ENCODE measurements around the gene OSBPL10. TPM values are rescaled to one million over a fixed set of nuclear protein-coding genes. Genes with fewer than 3 reads are reported as not detected.
"Not testable (repeated sequence)": the region's sequence is repeated elsewhere in the genome, so short reads cannot be mapped to it uniquely, and the experiment has no call there.

OSBPL10 gene, protein sequence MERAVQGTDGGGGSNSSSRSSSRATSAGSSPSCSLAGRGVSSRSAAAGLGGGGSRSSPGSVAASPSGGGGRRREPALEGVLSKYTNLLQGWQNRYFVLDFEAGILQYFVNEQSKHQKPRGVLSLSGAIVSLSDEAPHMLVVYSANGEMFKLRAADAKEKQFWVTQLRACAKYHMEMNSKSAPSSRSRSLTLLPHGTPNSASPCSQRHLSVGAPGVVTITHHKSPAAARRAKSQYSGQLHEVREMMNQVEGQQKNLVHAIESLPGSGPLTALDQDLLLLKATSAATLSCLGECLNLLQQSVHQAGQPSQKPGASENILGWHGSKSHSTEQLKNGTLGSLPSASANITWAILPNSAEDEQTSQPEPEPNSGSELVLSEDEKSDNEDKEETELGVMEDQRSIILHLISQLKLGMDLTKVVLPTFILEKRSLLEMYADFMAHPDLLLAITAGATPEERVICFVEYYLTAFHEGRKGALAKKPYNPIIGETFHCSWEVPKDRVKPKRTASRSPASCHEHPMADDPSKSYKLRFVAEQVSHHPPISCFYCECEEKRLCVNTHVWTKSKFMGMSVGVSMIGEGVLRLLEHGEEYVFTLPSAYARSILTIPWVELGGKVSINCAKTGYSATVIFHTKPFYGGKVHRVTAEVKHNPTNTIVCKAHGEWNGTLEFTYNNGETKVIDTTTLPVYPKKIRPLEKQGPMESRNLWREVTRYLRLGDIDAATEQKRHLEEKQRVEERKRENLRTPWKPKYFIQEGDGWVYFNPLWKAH
- total RNA-seq: 10 to 100 TPM; 28.1 to 29.7 TPM
- long read RNA-seq, donor 1, full-length matches to known transcripts: 13 of 21 reads
- long read RNA-seq, donor 1, partial matches to known transcripts: 3 of 21 reads
- long read RNA-seq, donor 1, other reads (novel, unspliced or antisense): 5 of 21 reads
- long read RNA-seq, donor 2, partial matches to known transcripts: 3 of 7 reads
- long read RNA-seq, donor 2, other reads (novel, unspliced or antisense): 3 of 7 reads

DNA sequence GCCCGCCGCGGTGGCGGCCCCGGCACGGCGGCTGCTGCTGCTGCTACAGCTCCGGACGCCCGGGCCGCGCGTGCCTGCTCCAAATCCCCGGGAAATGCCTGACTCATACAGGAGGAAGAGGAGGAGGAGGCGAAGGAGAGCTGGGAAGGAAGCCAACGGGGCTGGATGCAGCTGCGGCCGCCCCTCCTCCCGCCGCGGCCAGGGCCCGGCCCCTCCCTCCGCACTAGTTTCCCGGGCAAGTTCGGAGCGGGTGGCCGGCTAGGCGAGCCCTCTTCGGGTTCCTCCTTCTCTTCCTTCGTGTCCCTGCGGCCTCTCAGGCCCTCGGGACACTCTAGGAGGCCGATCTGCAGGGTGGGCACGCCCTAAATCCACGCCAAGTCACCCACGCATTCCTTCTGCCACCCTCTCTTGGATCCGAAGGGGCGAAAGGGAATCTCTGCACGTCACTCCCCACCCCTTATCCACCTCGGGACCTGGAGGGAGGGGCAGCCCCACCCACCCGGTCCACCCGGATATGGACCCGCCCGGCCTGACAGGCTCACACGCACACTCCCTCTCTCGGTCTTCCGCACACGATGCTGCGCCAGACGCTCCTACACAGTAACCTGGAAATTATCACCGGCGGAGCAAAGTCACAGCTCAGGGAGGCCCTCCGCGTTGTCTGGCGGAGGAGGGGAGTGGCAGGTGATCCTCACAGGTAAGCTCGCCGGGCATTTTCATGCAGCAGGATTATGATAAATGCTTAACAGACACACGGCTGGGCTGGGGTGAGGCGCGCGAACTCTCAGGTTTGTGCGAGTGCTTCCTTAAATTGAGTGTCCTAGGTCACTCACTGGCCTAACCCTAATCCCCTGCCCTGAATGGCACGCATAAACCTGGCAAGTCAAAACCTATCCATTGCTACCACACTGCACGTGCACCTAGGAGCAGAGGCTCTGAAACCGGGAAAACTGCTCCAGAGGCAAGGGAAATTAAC lies at the start of gene OSBPL10, which contains the start of gene ZNF860:
OSBPL10 (minus strand) TSS at position 57 of the 976 bp plus-strand sequence. CDS start 83 bp downstream, outside the sequence.
ZNF860 (plus strand) TSS at position 545 of the 976 bp plus-strand sequence. CDS start 7,330 bp downstream, outside the sequence.
- peak; percentile 95 for DNase-seq (ENCODE audit: low spot score)
- intact Hi-C loops (cut with DNase I): no loop called here

DNA sequence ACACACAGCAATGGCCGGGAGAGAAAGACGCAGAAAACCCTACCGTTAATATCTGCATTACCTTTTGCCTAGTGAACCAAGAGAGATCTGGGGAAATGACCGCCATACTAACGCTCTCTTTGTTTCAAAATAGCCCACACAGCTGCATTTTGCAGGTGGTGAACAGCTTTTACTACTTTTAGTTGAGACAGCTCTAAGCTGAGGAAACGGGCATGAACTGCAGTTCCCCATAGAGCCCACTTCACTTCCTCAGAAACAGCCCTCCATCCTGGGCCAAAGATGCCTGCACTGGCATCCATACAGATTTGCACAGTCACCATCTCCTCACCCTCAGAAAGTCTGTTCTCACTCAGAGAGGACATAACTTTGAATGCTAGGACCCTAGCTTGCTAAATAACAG lies 45.5 kb upstream of the OSBPL10 start:
- intact Hi-C loops (cut with DNase I): no loop called here
- DNase-seq (ENCODE audit: low spot score): no peak

DNA sequence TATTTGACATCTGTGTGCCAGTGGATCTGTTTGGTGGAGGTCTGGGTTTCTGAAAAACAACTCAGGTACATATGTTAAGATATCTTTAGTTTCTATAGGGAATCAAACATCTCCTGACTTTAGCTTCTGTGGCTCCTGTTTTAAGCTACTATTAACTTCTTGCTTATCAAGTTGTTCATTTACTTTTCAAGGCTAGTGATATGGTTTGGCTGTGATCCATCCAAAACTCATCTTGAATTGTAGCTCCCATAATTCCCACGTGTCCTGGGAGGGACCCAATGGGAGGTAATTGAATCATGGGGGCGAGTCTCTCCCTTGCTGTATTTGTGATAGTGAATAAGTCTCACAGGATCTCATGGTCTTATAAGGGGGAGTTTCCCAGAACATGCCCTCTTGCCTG lies 41.9 kb upstream of the OSBPL10 start:
- no peak for DNase-seq (ENCODE audit: low spot score)
- intact Hi-C loops (cut with DNase I): no loop called here

DNA sequence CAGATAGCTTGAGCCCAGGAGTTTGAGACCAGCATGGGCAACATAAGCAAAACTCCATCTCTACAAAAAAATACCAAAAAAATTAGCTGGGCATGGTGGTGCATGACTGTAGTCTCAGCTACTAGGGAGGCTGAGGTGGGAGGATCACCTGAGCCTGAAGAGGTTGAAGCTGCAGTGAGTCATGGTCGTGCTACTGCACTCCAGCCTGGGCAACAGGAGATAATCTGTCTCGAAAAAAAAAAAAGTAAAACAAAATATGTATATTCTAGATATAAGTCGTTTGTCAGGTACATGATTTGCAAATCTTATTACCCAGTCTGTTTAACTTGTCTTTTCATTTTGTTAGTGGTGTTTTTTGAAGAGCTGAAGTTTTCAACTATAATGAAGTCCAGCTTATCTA lies 40.7 kb upstream of the OSBPL10 start:
- intact Hi-C loops (cut with DNase I): no loop called here
- DNase-seq (ENCODE audit: low spot score): no peak

DNA sequence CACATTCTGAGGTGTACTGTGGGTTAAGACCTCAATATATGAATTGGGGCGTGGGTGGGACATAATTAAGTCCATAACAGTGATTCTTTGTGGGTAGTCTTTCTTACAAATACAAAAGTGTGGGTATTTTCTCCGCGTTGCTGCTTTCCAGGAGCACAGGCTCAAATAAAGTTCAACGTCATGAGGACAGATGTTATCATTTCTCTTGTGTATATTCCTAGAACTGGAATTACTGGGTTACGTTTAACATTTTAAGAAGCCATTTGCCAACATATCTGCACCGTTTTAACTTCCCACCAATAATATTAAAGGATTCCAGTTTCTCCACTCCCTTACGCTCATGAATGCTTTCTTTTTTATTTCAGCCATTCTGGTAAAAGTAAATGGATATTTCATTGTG lies 40.1 kb upstream of the OSBPL10 start:
- no peak for DNase-seq (ENCODE audit: low spot score)
- intact Hi-C loops (cut with DNase I): no loop called here

DNA sequence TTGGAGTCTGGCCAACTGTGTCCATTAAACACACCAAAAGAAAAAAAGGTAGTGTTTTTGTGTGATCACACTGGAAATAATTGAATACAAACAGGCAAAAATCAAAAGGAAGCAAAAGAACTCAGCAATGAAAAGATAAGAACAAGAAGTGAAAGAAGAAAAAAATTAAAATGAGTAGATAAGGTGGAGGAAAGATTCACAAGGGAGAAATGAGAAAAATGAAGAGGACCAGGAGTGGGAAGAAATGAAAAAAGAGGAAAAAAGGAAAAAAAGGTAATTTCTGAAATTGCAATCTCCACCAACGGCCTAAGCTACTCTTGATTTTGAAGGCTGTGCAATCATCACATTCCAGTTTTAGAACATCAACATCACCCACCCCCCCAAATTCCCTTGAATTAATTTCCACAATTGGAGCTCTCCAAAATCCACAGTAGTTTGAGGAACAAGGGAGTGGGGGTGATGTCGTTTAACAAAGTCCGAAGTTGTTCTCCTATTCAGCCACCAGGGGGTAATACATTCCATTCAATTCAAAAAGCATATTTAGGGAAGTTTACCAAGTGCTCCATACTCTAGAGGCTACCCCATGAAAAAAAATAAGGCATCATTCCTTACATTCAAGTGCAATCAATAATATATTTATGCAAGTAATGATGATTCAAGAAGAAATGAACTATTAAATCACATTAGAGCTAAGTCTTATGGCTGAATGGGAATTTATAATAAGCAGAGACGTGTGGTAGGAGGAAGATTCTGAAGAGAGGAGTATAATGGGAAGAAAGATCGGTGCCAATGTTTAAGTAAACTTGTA lies 37.9 kb upstream of the OSBPL10 start:
- DNase-seq (ENCODE audit: low spot score): no peak
- intact Hi-C loops (cut with DNase I): loop anchor here (2.0 to 10.0 kb wide), 2 partner anchors 126 kb away; no protein-coding TSS in a partner anchor

DNA sequence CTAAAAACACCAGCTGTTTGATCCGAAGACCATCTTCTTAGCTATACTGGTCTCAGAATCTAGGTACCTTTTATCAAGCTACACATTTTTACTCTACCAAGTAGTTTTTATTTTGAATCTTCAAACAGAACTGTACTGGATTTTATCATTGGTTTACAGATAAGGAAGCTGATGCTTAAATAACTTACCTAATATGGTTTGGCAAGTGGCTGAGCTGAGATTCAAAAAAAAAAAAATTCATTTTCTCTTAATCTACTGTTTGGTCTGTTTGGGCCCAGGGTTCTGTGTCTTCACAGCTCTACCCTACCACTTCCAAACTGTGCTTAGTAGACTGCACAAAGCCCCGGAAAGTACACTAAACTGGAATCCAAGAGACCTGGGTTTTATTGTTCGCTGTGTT lies 36.2 kb upstream of the OSBPL10 start:
- DNase-seq (ENCODE audit: low spot score): no peak
- intact Hi-C loops (cut with DNase I): loop anchor here in 1 of 2 donors (10.0 kb wide), 1 partner anchor 128 kb away; no protein-coding TSS in a partner anchor

DNA sequence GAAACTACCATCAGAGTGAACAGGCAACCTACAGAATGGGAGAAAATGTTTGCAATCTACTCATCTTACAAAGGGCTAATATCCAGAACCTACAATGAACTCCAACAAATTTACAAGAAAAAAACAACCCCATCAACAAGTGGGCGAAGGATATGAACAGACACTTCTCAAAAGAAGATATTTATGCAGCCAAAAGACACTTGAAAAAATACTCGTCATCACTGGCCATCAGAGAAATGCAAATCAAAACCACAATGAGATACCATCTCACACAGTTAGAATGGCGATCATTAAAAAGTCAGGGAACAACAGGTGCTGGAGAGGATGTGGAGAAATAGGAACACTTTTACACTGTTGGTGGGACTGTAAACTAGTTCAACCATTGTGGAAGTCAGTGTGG lies 34.6 kb upstream of the OSBPL10 start:
- not testable (repeated sequence) for DNase-seq (ENCODE audit: low spot score)
- intact Hi-C loops (cut with DNase I): loop anchor here in 1 of 2 donors (10.0 kb wide), 1 partner anchor 129 kb away; no protein-coding TSS in a partner anchor

DNA sequence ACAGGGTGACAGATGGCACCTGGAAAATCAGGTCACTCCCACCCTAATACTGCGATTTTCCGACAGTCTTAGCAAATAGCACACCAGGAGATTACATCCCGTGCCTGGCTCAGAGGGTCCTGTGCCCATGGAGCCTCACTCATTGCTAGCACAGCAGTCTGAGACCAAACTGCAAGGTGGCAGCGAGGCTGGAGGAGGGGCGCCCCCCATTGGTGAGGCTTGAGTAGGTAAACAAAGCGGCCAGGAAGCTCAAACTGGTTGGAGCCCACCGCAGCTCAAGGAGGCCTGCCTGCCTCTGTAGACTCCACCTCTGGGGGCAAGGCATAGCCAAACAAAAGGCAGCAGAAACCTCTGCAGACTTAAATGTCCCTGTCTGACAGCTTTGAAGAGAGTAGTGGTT lies 29.6 kb upstream of the OSBPL10 start:
- intact Hi-C loops (cut with DNase I): loop anchor here in 1 of 2 donors (10.0 kb wide), 1 partner anchor 134 kb away; no protein-coding TSS in a partner anchor

DNA sequence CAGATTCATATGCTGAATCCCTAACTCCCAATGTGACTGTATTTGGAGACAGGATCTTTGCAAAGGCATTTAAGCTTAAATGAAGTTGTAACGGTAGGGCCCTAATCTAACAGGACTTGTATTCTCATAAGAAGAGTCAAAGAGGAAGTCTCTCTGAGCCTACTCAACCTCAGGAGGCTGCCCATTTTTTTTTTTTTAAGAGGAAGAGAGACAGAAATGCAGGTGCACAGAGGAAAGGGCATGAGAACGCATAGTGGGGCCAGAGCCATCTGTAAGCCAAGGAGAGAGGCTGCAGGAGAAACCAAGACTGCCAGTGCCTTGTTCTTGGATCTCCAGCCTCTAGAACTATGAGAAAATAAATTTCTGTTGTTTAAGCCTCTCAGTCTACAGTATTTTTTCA lies 28.9 kb upstream of the OSBPL10 start:
- DNase-seq (ENCODE audit: low spot score): no peak
- intact Hi-C loops (cut with DNase I): loop anchor here in 1 of 2 donors (10.0 kb wide), 1 partner anchor 135 kb away; no protein-coding TSS in a partner anchor

More for the DNA sequence above, 29.6 kb upstream of the OSBPL10 start:
- DNase-seq (ENCODE audit: low spot score): not testable (repeated sequence)

DNA sequence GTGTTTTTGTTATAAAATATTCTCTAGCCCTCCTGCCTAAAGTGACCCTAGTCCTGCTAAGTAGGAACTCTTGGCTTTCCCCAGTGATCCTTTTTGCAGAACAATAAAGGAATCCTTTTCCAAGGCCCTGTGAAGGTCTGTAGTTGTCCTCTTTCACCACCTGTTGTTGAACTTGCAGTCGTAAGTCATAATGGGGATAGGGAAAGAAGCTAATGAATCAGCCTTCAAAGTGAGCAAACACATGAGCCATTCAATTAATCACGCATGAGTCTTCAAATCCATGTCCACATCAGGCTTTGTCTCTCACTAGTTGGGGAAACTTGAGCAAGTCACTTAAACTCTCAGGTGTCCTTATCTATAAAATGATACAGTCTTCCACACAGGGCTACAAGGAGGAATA lies 28.0 kb upstream of the OSBPL10 start:
- DNase-seq (ENCODE audit: low spot score): no peak
- intact Hi-C loops (cut with DNase I): no loop called here

DNA sequence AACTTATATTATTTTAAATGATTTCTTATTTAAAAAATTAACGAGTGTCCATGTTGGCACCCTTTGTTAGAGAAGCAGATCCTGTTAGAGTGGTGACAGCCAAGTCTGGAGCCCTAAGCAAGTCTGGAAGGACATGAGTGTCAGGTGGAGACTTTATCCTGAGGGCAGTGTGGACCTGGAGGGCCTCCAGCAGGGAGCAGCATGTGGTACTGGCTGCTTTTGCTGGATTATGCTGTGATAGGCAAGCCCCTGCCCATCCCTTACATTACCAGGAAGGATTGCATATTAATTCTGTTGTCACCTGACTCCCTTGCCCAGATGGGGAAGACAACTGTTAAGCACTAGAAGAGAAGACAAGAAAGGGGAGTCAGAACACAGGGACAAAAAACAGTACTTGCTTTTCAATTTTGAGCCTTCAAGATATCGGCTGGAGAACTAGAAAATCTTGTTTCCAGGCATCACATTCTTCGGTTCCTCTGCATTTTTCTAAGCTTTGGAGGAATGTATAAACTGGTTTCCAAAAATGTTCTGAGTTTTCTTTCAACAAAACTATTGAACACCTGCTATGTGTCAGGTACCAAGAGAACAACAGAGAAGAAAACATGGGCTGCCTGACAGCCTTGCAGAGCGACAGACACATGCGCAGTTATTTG lies 23.2 kb upstream of the OSBPL10 start:
- DNase-seq (ENCODE audit: low spot score): no peak
- intact Hi-C loops (cut with DNase I): no loop called here

DNA sequence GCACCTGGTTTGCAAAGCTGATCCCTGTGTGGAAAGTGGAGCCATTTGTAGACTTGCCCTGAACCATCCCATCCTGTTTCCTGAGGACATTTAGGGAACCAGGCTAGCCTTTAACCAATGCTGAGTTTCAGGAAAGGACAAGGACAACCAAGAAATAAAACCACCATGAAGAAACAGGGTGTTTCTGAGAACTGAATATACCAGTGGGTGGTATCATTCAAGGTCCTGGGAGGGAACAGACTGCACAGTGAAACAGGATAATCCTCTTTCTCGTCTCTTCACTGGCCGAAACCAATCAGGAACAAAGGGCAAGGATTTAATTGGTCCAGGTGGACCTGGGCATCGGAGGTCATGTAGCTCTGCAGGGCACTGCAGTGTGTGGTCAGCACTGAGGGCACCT lies 22.3 kb upstream of the OSBPL10 start:
- no peak for DNase-seq (ENCODE audit: low spot score)
- intact Hi-C loops (cut with DNase I): no loop called here

DNA sequence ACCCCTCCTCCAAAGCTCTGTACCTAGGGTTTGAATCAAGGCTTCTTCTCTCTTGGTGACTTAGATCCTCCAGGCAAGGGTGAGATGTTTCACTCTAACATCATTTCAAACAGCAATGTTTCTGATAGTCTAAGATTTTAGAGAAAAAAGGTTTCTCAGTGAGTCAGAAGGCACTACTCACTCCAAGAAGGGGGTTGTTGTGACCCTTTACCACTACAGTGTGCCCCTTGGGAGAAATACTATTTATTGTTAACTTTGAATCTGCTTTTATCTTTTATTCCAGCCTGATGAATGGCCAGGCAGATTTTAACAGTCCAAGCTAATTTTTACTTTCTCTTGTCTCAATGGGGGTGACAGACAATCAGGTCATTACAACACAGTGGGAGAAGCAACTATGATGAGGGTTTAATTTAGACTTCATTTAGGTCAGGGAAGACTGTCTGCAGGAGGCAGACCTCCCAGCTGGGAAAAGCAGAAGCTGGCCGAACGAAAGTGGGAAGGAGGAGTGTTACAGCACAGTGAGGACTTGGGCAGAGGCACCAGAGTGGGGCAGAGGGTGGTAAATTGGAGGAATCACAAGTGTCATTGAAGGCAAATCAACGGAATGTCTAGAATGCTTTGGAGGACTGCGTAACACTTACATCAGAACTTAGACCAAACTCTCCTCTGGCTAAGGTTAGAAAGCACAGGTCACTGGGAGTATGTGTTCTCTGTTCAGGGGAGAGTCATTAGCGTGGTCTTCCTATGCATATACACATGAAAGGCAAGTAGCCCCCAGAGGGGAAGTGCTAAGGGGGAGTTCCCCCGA lies 21.7 kb upstream of the OSBPL10 start:
- no peak for DNase-seq (ENCODE audit: low spot score)
- intact Hi-C loops (cut with DNase I): no loop called here

DNA sequence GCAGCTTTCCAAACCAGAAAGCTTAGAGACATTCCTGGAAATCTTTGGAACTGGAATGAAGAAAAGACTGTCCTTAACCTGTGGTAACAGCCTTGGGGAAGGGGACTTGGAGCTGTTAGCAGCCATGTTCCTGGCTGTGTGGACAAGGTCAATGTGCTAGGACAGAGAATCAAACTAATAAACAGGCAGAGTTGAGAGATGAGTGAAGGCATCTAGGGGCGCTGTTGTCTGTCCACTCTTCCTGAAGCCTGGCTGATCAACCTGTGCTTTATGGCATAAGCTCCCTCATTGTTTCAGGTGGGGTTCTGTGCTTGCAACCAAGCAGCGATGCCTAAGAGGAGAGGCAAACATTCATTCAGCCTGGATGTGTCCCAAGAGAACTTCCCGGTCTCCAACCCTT lies 19.8 kb upstream of the OSBPL10 start:
- intact Hi-C loops (cut with DNase I): no loop called here
- DNase-seq (ENCODE audit: low spot score): no peak

DNA sequence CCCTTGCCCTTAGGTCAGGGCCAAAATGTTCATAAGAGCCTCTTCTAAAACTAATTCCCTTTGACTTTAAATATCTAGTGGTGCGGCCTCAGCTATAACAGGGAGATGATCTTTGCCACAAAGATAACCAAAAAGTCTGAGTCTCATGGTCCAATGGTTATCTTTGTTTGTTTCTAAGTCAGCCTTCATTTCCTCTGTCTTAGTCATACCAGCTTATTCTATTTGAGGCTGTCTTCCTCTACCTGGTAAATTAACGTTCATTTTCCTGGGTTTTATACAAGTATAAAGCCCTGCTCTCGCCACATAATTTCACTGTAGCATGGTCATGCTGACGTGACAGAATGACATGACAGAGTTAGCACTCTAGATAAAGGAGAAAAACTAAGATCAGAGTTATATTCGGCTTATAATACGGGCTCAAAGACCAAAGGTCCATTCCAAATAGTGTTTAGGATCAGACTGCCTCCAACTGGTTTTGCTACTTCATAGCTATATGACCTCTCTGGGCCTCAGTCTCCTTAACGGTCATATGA lies 18.9 kb upstream of the OSBPL10 start:
- intact Hi-C loops (cut with DNase I): no loop called here
- no peak for DNase-seq (ENCODE audit: low spot score)
